ENCODE measurements around the gene HOXA1. TPM values are rescaled to one million over a fixed set of nuclear protein-coding genes. Genes with fewer than 3 reads are reported as not detected.

Gene HOXA1
- total and polyA plus RNA-seq, 2 of the 4 experiments (the other 2 are of a cell fraction), result 0.54 to 1.8 TPM

GRCh38 chr7:27094304-27095049 is 1.3 kb downstream of the HOXA1 start:
- no peak overlapping the region for H3K9ac ChIP-seq (ENCODE audit: low read depth, low read length)
- no peak overlapping the region for H3K18ac ChIP-seq (ENCODE audit: low read depth, low read length)
- no peak for DNase-seq
- H3K4me1 ChIP-seq (ENCODE audit: control insufficient read depth, insufficient read depth, low read length), result no peaks in the 10 kb centered on the region
- 90% methylated on average over 2 of the region's 29 CpGs; no CpG with 5 or more reads in 1 of the 2 experiments for WGBS, 2 experiments (ENCODE audit: extremely low coverage in 2 of 2, insufficient read length in 1 of 2)
- H3K4me3 ChIP-seq (ENCODE audit: insufficient read depth, low read depth, low read length), result no peak overlapping the region
- H3K9me3 ChIP-seq (ENCODE audit: control insufficient read depth, insufficient read depth, low read length), result no peaks in the 10 kb centered on the region
- H3K27ac ChIP-seq (ENCODE audit: insufficient read depth, low read length), result no peak overlapping the region
- no peak for TF ChIP-seq RFX5 (IDR thresholded peaks at IDR 0.05; ENCODE audit: low read depth, low read length)
- H3K56ac ChIP-seq (ENCODE audit: extremely low read depth, insufficient read depth, low read length), result no peak overlapping the region
- in situ Hi-C loops (cut with MboI; ENCODE audit: low sequenced_read_pairs) (no loop called here), intact Hi-C loops (cut with micrococcal nuclease) (no loop called here), dilution Hi-C loops (cut with HindIII; ENCODE audit: low sequenced_read_pairs, unreplicated experiment) (no loop called here)
- ChIA-PET CTCF (no interaction called here), POLR2A (ENCODE audit: unreplicated experiment) (no interaction called here)
- H3K4me2 ChIP-seq (ENCODE audit: low read depth, low read length), result no peak overlapping the region
- H3K23ac ChIP-seq (ENCODE audit: low read depth, low read length), result no peak overlapping the region
- no TSS peak for BruUV-seq (replicated peaks)
- no peak for ATAC-seq (ENCODE audit: low read depth)
- H4K91ac ChIP-seq (ENCODE audit: insufficient read depth, low read depth, low read length), result no peak overlapping the region
- no peak overlapping the region for H4K5ac ChIP-seq (ENCODE audit: low read depth, low read length)
- H2BK5ac ChIP-seq (ENCODE audit: low read depth, low read length, poor library complexity, severe bottlenecking), result no peak overlapping the region
- peaks cover 13% of the 10 kb centered on the region for H4K20me1 ChIP-seq (ENCODE audit: insufficient read depth, low read length)
- H3K14ac ChIP-seq (replicated peaks; ENCODE audit: low read depth, low read length), result no peak overlapping the region
- H2BK15ac ChIP-seq (ENCODE audit: low read depth, low read length), result no peak overlapping the region
- H3K27me3 ChIP-seq (ENCODE audit: control insufficient read depth, insufficient read depth, low read length), result 0 out of 2 replicates have a peak, but pooled peaks cover 2% of the 10 kb centered on the region
- no peak overlapping the region for H2AK9ac ChIP-seq (replicated peaks; ENCODE audit: low read depth, low read length, poor library complexity)
- H2BK120ac ChIP-seq (ENCODE audit: low read depth, low read length), result no peak overlapping the region
- no peak overlapping the region for H2AFZ ChIP-seq (replicated peaks; ENCODE audit: low read length, poor library complexity)
- no peak overlapping the region for H4K8ac ChIP-seq (ENCODE audit: low read depth in 2 of 2, low read length in 2 of 2)
- H3K36me3 ChIP-seq (ENCODE audit: control insufficient read depth, insufficient read depth, low read length), result peaks cover 5% of the 10 kb centered on the region
- no peak overlapping the region for H3K4ac ChIP-seq (ENCODE audit: low read depth, low read length)
- no peak overlapping the region for H2AK5ac ChIP-seq (ENCODE audit: low read depth, low read length)
- H3K9me1 ChIP-seq (ENCODE audit: insufficient read depth, low read length), result no peaks in the 10 kb centered on the region
- no peak overlapping the region for H2BK20ac ChIP-seq (ENCODE audit: low read depth, low read length)
- peaks cover 10 to 16% of the 10 kb centered on the region in 2 experiments; a peak in 3 of 4 replicates for H3K79me1 ChIP-seq (ENCODE audit: low read depth in 1 of 2, low read length in 2 of 2)

Measured in IMR-90 (cell line).